HFF-Myc (cell line): ENCODE measurements around the gene TJP3.
"Not testable (repeated sequence)": the region's sequence is repeated elsewhere in the genome, so short reads cannot be mapped to it uniquely, and the experiment has no call there.

Source experiments
- DNase-seq: peaks from one replicate; pipeline ENCODE4 v3.0.0-alpha.2; 2011; ENCODE audit warnings: low read depth; ENCODE audit errors: extremely low read depth
- H3K4me3 ChIP-seq: replicated peaks from 2 replicates; pipeline ENCODE4 v1.5.1; 2011; ENCODE audit warnings: low read depth, mild to moderate bottlenecking, control low read depth, low read length
- CTCF ChIP-seq: IDR thresholded peaks from 2 replicates; pipeline ENCODE4 v1.5.1; 2012; ENCODE audit warnings: mild to moderate bottlenecking, low read depth, low read length, control low read depth; ENCODE audit errors: missing control alignments

TJP3 gene

GRCh38 chr19:3746371-3747056 is 38.3 kb downstream of the TJP3 start:
- H3K4me3 ChIP-seq, result no peak overlapping the region
- no peak for TF ChIP-seq CTCF
- DNase-seq, result no peak

- no peak for DNase-seq
- H3K4me3 ChIP-seq, result no peak overlapping the region
- TF ChIP-seq CTCF, result no peak
Observed at GRCh38 chr19:3748965-3749364, 40.8 kb downstream of the TJP3 start.

GRCh38 chr19:3750211-3750610 is 42.0 kb downstream of the TJP3 start:
- DNase-seq, result no peak
- TF ChIP-seq CTCF, result no peak
- H3K4me3 ChIP-seq, result no peak overlapping the region

- no peak for DNase-seq
- TF ChIP-seq CTCF, result no peak
- no peak overlapping the region for H3K4me3 ChIP-seq
Observed at GRCh38 chr19:3751236-3751635, 43.1 kb downstream of the TJP3 start.

- no peak for DNase-seq
- no peak for TF ChIP-seq CTCF
- no peak overlapping the region for H3K4me3 ChIP-seq
Observed at GRCh38 chr19:3752492-3752891, 44.3 kb downstream of the TJP3 start.

- no peak for DNase-seq
- no peak for TF ChIP-seq CTCF
- no peak overlapping the region for H3K4me3 ChIP-seq
Observed at GRCh38 chr19:3753631-3754410, 45.6 kb downstream of the TJP3 start.

GRCh38 chr19:3757705-3758104 is 49.5 kb downstream of the TJP3 start:
- DNase-seq, H3K4me3 ChIP-seq: not testable (repeated sequence)

- not testable (repeated sequence) for H3K4me3 ChIP-seq, DNase-seq
Observed at GRCh38 chr19:3758297-3758696, 50.1 kb downstream of the TJP3 start.
